HG02870 (cell line): ENCODE results near the gene RAB1A.
A peak's percentile ranks its signal among the peaks of the same experiment; 100 is the strongest.

Experiments used
- ATAC-seq: cut with Tn5 transposase; IDR thresholded peaks from one replicate; pipeline ENCODE4 v1.9.1; 2021; ENCODE audit warnings: mild to moderate bottlenecking, moderate library complexity; ENCODE audit not compliant: unreplicated experiment

The RAB1A gene

DNA sequence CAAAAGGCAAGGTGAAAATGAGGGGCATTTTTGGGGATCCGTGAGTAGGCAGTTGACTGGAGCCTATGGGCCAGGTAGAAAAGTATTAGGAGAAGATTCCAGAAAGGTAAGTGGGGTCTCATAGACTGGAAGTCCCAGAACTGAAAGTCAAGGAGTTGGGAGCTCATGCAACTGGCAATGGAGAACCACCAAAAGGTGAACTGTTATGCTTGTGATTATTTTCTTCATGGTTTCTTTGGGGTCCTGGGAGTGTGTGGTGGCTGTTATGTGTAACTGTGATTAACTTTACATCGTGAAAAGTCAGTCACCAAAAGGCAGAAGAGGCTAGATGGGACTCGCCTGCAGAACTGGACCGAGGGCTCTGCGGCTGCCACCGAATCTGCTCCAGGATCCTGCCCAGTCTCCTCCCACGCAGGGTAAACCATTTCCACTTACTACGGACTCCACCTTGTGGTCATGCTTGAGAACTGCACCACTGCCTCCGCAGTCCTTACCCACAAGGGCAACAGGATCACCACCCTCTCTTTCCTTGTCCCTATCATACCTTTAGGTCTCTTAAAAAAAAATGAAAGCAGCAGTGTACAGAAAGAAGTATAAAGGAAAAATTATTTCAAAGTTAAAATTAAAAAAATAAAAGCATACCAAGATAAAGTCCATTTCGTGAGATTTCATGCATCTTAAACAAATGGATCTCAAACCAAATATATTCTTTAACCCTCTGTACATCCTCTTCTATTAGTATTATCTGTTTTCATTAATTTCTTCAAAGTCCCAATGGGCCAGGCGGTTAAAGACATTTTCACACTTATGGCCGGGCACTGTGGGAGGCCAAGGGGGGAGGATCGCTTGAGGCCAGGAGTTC is 89.3 kb downstream of the RAB1A start:
- ATAC-seq = peak; percentile 68

DNA sequence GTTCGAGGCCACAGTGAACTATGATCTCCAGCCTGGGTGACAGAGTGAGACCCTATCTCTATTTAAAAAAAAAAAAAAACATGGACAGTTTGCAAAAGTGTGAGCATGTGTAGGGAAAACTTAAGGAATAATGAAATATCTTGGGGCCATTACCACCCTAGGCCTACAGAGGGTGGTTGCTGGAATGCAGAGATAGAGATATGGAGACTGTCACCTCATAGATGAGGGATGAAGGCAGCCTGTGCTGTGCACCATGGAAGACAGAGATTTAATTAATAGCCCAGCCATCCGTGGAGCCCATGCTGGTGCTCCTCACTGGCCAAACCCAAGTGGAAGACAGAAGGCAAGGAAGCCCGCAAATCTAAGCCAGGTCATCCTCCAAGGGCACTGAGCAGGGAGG is 90.3 kb downstream of the RAB1A start:
- ATAC-seq = no peak

DNA sequence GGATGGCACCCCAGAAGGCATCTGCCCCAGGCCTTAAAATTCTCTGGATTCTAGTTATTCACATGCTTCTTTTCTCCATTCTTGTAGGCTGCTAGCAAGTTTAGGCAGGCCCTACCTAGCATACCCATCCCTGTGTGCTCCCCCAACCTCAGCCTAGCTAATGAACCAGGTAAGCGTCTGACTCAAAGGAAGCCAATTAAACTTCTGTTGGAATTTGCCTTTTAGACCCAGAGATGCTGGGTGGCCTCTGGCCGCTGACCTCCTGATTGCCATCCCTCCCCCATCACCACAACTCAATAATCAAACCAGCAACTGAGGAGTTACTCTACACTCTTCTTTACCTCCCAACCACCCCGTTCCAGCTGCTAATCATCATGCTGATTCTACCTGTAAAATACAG is 92.7 kb downstream of the RAB1A start:
- no peak for ATAC-seq
